Liver (tissue), 9 donors: ENCODE measurements around the gene EXO1. TPM values are rescaled to one million over a fixed set of nuclear protein-coding genes. Genes with fewer than 3 reads are reported as not detected.

Experiments
- DNase-seq: peaks from one replicate; pipeline ENCODE4 v3.0.0-alpha.2; 2017; ENCODE audit warnings: low spot score
- H3K27ac ChIP-seq, 2 donors: one replicate each; pipeline ENCODE4 v1.7.0; 2013; ENCODE audit warnings: inconsistent platforms in 2 of 2, low read length in 2 of 2, control low read depth in 1 of 2, low read depth in 1 of 2, mild to moderate bottlenecking in 1 of 2
- H3K27me3 ChIP-seq, 4 donors: one replicate each; pipeline versions ENCODE4 v1.6.1 to v1.7.0; 2013; ENCODE audit warnings: low read length in 3 of 4, inconsistent platforms in 1 of 4, mild to moderate bottlenecking in 1 of 4, moderate library complexity in 1 of 4; ENCODE audit not compliant: control insufficient read depth in 4 of 4, insufficient read depth in 4 of 4
- H3K36me3 ChIP-seq, 4 donors: one replicate each; pipeline versions ENCODE4 v1.6.1 to v1.7.0; 2013; ENCODE audit warnings: low read length in 3 of 4, mild to moderate bottlenecking in 3 of 4, low read depth in 1 of 4, moderate library complexity in 1 of 4; ENCODE audit not compliant: control insufficient read depth in 4 of 4, insufficient read depth in 3 of 4
- H3K4me1 ChIP-seq, 4 donors: one replicate each; pipeline versions ENCODE4 v1.6.1 to v1.7.0; 2013; ENCODE audit warnings: low read length in 3 of 4, mild to moderate bottlenecking in 3 of 4, moderate library complexity in 1 of 4; ENCODE audit not compliant: control insufficient read depth in 4 of 4, insufficient read depth in 4 of 4
- H3K4me3 ChIP-seq, 3 donors: one replicate each; pipeline versions ENCODE4 v1.6.1 to v1.7.0; 2013; ENCODE audit warnings: low read length in 3 of 3, control low read depth in 1 of 3, low read depth in 1 of 3, mild to moderate bottlenecking in 1 of 3
- H3K9ac ChIP-seq, 2 donors: one replicate each; pipeline ENCODE4 v1.7.0; 2013; ENCODE audit warnings: low read length in 2 of 2, mild to moderate bottlenecking in 2 of 2, moderate library complexity in 2 of 2, control low read depth in 1 of 2, low read depth in 1 of 2
- H3K9me3 ChIP-seq, 4 donors: one replicate each; pipeline versions ENCODE4 v1.6.1 to v1.7.0; 2013; ENCODE audit warnings: low read length in 3 of 4; ENCODE audit not compliant: control insufficient read depth in 4 of 4
- ATF3 ChIP-seq: IDR thresholded peaks from 2 replicates; pipeline ENCODE4 v1.6.1; 2016; ENCODE audit warnings: antibody characterized with exemption
- CTCF ChIP-seq: fragments of 150-350 bp; IDR thresholded peaks from 2 replicates; pipeline ENCODE4 v1.5.1; 2017; ENCODE audit warnings: improper control_type of control experiment, low read depth, low read length; ENCODE audit not compliant: missing input control
- EGR1 ChIP-seq, 2 donors: IDR thresholded peaks; 2 replicates each; pipeline ENCODE4 v1.6.1; 2016 to 2018; ENCODE audit warnings: antibody characterized with exemption in 2 of 2, low read depth in 2 of 2
- FOXA1 ChIP-seq: IDR thresholded peaks from 2 replicates; pipeline ENCODE4 v1.6.1; 2016; ENCODE audit warnings: antibody characterized with exemption
- FOXA2 ChIP-seq: IDR thresholded peaks from 2 replicates; pipeline ENCODE4 v1.6.1; 2016; ENCODE audit warnings: antibody characterized with exemption
- HNF4A ChIP-seq, 2 donors: conservative IDR thresholded peaks; 2 replicates each; pipeline ENCODE4 v1.6.1; 2016; ENCODE audit warnings: antibody characterized with exemption in 2 of 2, mild to moderate bottlenecking in 2 of 2
- HNF4G ChIP-seq: IDR thresholded peaks from 2 replicates; pipeline ENCODE4 v1.6.1; 2016; ENCODE audit warnings: antibody characterized with exemption
- JUND ChIP-seq, 2 donors: IDR thresholded peaks; 2 replicates each; pipeline ENCODE4 v1.6.1; 2016; ENCODE audit warnings: antibody characterized with exemption in 2 of 2
- MAX ChIP-seq: IDR thresholded peaks from 2 replicates; pipeline ENCODE4 v1.6.1; 2016; ENCODE audit warnings: antibody characterized with exemption
- NR2F2 ChIP-seq: IDR thresholded peaks from 2 replicates; pipeline ENCODE4 v1.6.1; 2016; ENCODE audit warnings: antibody characterized with exemption
- RAD21 ChIP-seq, 2 donors: IDR thresholded peaks; 2 replicates each; pipeline ENCODE4 v1.6.1; 2016; ENCODE audit warnings: antibody characterized with exemption in 2 of 2, mild to moderate bottlenecking in 2 of 2
- RXRA ChIP-seq, 2 donors: IDR thresholded peaks; 2 replicates each; pipeline ENCODE4 v1.6.1; 2017 to 2018; ENCODE audit warnings: antibody characterized with exemption in 2 of 2, mild to moderate bottlenecking in 1 of 2
- SP1 ChIP-seq: IDR thresholded peaks from 2 replicates; pipeline ENCODE4 v1.6.1; 2018; ENCODE audit warnings: antibody characterized with exemption, mild to moderate bottlenecking
- TAF1 ChIP-seq: conservative IDR thresholded peaks from 2 replicates; pipeline ENCODE4 v1.6.1; 2016; ENCODE audit warnings: antibody characterized with exemption, mild to moderate bottlenecking
- YY1 ChIP-seq: IDR thresholded peaks from 2 replicates; pipeline ENCODE4 v1.6.1; 2016; ENCODE audit warnings: antibody characterized with exemption, mild to moderate bottlenecking
- ZBTB33 ChIP-seq: IDR thresholded peaks from 2 replicates; pipeline ENCODE4 v1.6.1; 2016; ENCODE audit warnings: antibody characterized with exemption
- WGBS: extraction: QIAGEN DNeasy Blood & Tissue Kit; methylation state at CpG from one replicate; pipeline ENCODE4 v1.1.7; 2013; 5-methylcytosine and 5-hydroxymethylcytosine counted together
- polyA plus RNA-seq, 2 donors: library from polyadenylated mRNA; stranded (reverse) in 1 of 2; unstranded in 1 of 2; fragments of 200-250 nt in 1 of 2; fragments of >200 nt in 1 of 2; fragmentation: Nextera tagmentation in 1 of 2; extraction: Ambion mirVana in 1 of 2; gene quantifications; one replicate each; pipeline versions ENCODE4 v1.2.1 to v1.2.3, GENCODE V29; 2013 to 2015
- total RNA-seq, 2 donors: library from RNA; depleted of rRNA; stranded (reverse); fragments of >200 nt; gene quantifications; one replicate each; pipeline ENCODE4 v1.2.3, GENCODE V29; 2014
- donor health status: healthy.
- donor health status: healthy.
- donor health status: healthy.
- donor health status: healthy.
- donor health status: healthy.

The EXO1 gene
- total and polyA plus RNA-seq, 4 donors, result 0.25 to 16.2 (median 0.48) TPM

GRCh38 chr1:241900381-241900780, 52.4 kb downstream of the EXO1 start:
- Histone ChIP-seq H3K4me1 (no peaks in the 10 kb centered on the region), H3K9me3 (no peaks in the 10 kb centered on the region), H3K36me3 (no peaks in the 10 kb centered on the region), H3K9ac (no peak overlapping the region), H3K27ac (no peak overlapping the region), H3K27me3 (no peaks in the 10 kb centered on the region), H3K4me3 (no peak overlapping the region)
- TF ChIP-seq TAF1, result no peak
- TF ChIP-seq EGR1 (IDR thresholded peaks at IDR 0.05; ENCODE audit: low read depth in 2 of 2), result no peak
- TF ChIP-seq ATF3, result no peak
- no peak for TF ChIP-seq CTCF
- no peak for TF ChIP-seq JUND (IDR thresholded peaks at IDR 0.05)
- TF ChIP-seq MAX, result no peak
- TF ChIP-seq NR2F2, result no peak
- TF ChIP-seq YY1, result no peak
- no peak for TF ChIP-seq HNF4G
- DNase-seq, result no peak

GRCh38 chr1:241902391-241903065, 54.5 kb downstream of the EXO1 start:
- H3K27ac ChIP-seq, result no peak overlapping the region
- 70% methylated on average over 5 of the region's 5 CpGs for WGBS
- TF ChIP-seq EGR1 (IDR thresholded peaks at IDR 0.05; ENCODE audit: low read depth in 2 of 2), result no peak
- no peak for TF ChIP-seq FOXA2
- TF ChIP-seq RAD21 (IDR thresholded peaks at IDR 0.05), result no peak
- TF ChIP-seq HNF4G, result no peak
- no peak for TF ChIP-seq SP1
- no peak for TF ChIP-seq YY1
- TF ChIP-seq ATF3, result no peak
- no peak for TF ChIP-seq HNF4A (conservative IDR thresholded peaks at IDR 0.05)
- TF ChIP-seq JUND (IDR thresholded peaks at IDR 0.05), result no peak
- no peak for TF ChIP-seq CTCF
- no peak for TF ChIP-seq RXRA (IDR thresholded peaks at IDR 0.05)
- no peak for TF ChIP-seq FOXA1
- TF ChIP-seq ZBTB33, result no peak
- DNase-seq, result no peak
- H3K27me3 ChIP-seq, result no peaks in the 10 kb centered on the region
- H3K9me3 ChIP-seq, result no peaks in the 10 kb centered on the region
- no peaks in the 10 kb centered on the region for H3K36me3 ChIP-seq
- H3K9ac ChIP-seq, result no peak overlapping the region
- no peaks in the 10 kb centered on the region for H3K4me1 ChIP-seq
- H3K4me3 ChIP-seq, result no peak overlapping the region
